ENCODE results near the gene FHOD1. TPM values are rescaled to one million over a fixed set of nuclear protein-coding genes. Genes with fewer than 3 reads are reported as not detected.

Gene FHOD1
- total RNA-seq, 1 experiment from 2014 or later: 58.2 TPM

GRCh38 chr16:67259705-67260104, 12.4 kb upstream of the FHOD1 start:
- Histone ChIP-seq H3K27me3 (ENCODE audit: insufficient read depth, low read depth) (no peaks in the 10 kb centered on the region), H3K4me1 (replicated peaks; ENCODE audit: insufficient read depth) (no peaks in the 10 kb centered on the region), H3K4me3 (no peak overlapping the region), H3K9me2 (ENCODE audit: insufficient read depth) (no peaks in the 10 kb centered on the region), H3K27ac (no peak overlapping the region), H3K79me2 (ENCODE audit: low read depth) (no peaks in the 10 kb centered on the region), H3K36me3 (ENCODE audit: low read depth) (no peaks in the 10 kb centered on the region), H3K4me2 (no peak overlapping the region), H4K20me1 (ENCODE audit: insufficient read depth) (no peaks in the 10 kb centered on the region), H2AFZ (no peak overlapping the region), H3F3A (ENCODE audit: insufficient read depth, low read depth) (no peaks in the 10 kb centered on the region), H3K9me3 (ENCODE audit: insufficient read depth, low read depth) (no peaks in the 10 kb centered on the region)
- intact Hi-C loops (cut with micrococcal nuclease; ENCODE audit: unreplicated experiment): loop anchor here (1.0 to 5.0 kb wide), 4 partner anchors 19 to 205 kb away; no protein-coding TSS in a partner anchor
- ChIA-PET CTCF (interaction anchor here (0.6 to 1.3 kb wide), 6 partner anchors 134 to 302 kb away, joined by 3 to 7 read pairs (median 4); partner anchors contain the start of gene TPPP3), POLR2A (ENCODE audit: unreplicated experiment) (no interaction called here)
- TF ChIP-seq CTCF (conservative IDR thresholded peaks at IDR 0.05) (no peak), EZH2 (IDR thresholded peaks at IDR 0.05; ENCODE audit: low read depth) (no peak)
- no TSS peak for BruUV-seq (replicated peaks)
- DNase-seq: no peak

- H3K9me2 ChIP-seq (ENCODE audit: insufficient read depth): no peaks in the 10 kb centered on the region
- no TSS peak for BruUV-seq (replicated peaks)
- H3K27me3 ChIP-seq (ENCODE audit: insufficient read depth, low read depth): no peaks in the 10 kb centered on the region
- no peaks in the 10 kb centered on the region for H3K9me3 ChIP-seq (ENCODE audit: insufficient read depth, low read depth)
- no peak overlapping the region for H3K4me3 ChIP-seq
- H3K27ac ChIP-seq: no peak overlapping the region
- H4K20me1 ChIP-seq (ENCODE audit: insufficient read depth): no peaks in the 10 kb centered on the region
- no peak overlapping the region for H2AFZ ChIP-seq
- ChIA-PET POLR2A (ENCODE audit: unreplicated experiment) (no interaction called here), CTCF (interaction anchor here (0.9 kb wide), 1 partner anchor 10 kb away, joined by 9 read pairs; no protein-coding TSS in a partner anchor)
- intact Hi-C loops (cut with micrococcal nuclease; ENCODE audit: unreplicated experiment): no loop called here
- H3K4me1 ChIP-seq (replicated peaks; ENCODE audit: insufficient read depth): no peaks in the 10 kb centered on the region
- H3K4me2 ChIP-seq: no peak overlapping the region
- no peak for DNase-seq
- no peaks in the 10 kb centered on the region for H3K36me3 ChIP-seq (ENCODE audit: low read depth)
- TF ChIP-seq CTCF (conservative IDR thresholded peaks at IDR 0.05) (no peak), EZH2 (IDR thresholded peaks at IDR 0.05; ENCODE audit: low read depth) (no peak)
- H3F3A ChIP-seq (ENCODE audit: insufficient read depth, low read depth): no peaks in the 10 kb centered on the region
- no peaks in the 10 kb centered on the region for H3K79me2 ChIP-seq (ENCODE audit: low read depth)
Observed at GRCh38 chr16:67258161-67258835, 11.0 kb upstream of the FHOD1 start.

GRCh38 chr16:67257486-67258160, 10.3 kb upstream of the FHOD1 start:
- Histone ChIP-seq H3K4me3 (no peak overlapping the region), H4K20me1 (ENCODE audit: insufficient read depth) (no peaks in the 10 kb centered on the region), H3K4me2 (no peak overlapping the region), H3K9me3 (ENCODE audit: insufficient read depth, low read depth) (no peaks in the 10 kb centered on the region), H3K9me2 (ENCODE audit: insufficient read depth) (no peaks in the 10 kb centered on the region), H3K27me3 (ENCODE audit: insufficient read depth, low read depth) (no peaks in the 10 kb centered on the region), H3K79me2 (ENCODE audit: low read depth) (no peaks in the 10 kb centered on the region), H2AFZ (no peak overlapping the region), H3K4me1 (replicated peaks; ENCODE audit: insufficient read depth) (no peaks in the 10 kb centered on the region), H3F3A (ENCODE audit: insufficient read depth, low read depth) (no peaks in the 10 kb centered on the region), H3K27ac (no peak overlapping the region), H3K36me3 (ENCODE audit: low read depth) (no peaks in the 10 kb centered on the region)
- ChIA-PET POLR2A (ENCODE audit: unreplicated experiment) (no interaction called here), CTCF (no interaction called here)
- intact Hi-C loops (cut with micrococcal nuclease; ENCODE audit: unreplicated experiment): no loop called here
- BruUV-seq (replicated peaks): no TSS peak
- DNase-seq: no peak
- TF ChIP-seq CTCF (conservative IDR thresholded peaks at IDR 0.05) (no peak), EZH2 (IDR thresholded peaks at IDR 0.05; ENCODE audit: low read depth) (no peak)

Data from PC-9 (cell line).